Measurements from ENCODE around the gene EPC2.
A peak's percentile ranks its signal among the peaks of the same experiment; 100 is the strongest.

The EPC2 gene, protein sequence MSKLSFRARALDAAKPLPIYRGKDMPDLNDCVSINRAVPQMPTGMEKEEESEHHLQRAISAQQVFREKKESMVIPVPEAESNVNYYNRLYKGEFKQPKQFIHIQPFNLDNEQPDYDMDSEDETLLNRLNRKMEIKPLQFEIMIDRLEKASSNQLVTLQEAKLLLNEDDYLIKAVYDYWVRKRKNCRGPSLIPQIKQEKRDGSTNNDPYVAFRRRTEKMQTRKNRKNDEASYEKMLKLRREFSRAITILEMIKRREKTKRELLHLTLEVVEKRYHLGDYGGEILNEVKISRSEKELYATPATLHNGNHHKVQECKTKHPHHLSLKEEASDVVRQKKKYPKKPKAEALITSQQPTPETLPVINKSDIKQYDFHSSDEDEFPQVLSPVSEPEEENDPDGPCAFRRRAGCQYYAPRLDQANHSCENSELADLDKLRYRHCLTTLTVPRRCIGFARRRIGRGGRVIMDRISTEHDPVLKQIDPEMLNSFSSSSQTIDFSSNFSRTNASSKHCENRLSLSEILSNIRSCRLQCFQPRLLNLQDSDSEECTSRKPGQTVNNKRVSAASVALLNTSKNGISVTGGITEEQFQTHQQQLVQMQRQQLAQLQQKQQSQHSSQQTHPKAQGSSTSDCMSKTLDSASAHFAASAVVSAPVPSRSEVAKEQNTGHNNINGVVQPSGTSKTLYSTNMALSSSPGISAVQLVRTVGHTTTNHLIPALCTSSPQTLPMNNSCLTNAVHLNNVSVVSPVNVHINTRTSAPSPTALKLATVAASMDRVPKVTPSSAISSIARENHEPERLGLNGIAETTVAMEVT

DNA sequence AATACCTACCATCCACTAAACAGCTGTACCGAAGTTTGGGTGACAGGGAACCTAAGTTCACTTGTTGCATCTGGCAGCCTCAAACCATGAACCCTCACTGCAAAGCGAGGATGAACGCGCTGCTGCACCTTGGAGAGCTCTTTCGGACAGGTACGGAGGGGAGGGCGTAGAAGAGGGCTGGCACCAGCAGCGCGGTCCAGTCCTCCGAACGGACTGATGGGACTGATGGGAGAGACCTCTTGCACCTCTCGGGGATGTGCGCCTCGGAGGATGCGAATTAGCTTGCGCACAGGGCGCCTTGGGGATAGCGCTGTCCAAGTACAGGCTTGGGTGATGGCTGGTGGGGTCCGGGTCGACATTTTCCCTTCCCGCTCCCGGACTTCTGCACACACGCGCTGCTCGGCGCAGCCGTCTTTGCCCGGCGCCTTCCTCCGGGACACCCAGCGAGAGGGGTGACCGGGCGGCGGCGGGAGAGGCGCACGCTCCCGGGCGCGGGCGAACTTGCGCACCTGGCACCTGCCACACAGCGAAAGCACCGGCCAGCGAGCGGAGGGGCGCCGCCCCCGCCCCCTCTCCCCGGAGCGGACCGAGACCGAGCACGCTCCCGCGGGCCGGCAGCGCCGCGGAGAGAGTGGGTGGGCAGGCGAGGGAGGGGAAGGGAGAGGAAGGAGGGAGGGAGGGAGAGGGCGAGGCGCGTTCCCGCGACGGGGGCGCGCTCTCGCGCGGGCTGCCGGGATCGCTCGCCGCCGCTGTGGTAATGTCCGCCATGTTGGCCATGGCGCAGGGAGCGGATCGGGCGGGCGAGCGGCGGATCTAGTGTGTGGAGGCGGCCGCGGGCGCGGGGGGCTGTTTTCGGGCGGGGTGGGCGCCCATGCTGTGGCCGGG, at the start of gene EPC2:
EPC2 (plus strand) TSS at position 754 of the 885 bp plus-strand sequence. CDS start 267 bp downstream, outside the sequence.
- peak; percentile 78 to 84 (median 80) for DNase-seq (ENCODE audit: low read depth in 3 of 3)

DNA sequence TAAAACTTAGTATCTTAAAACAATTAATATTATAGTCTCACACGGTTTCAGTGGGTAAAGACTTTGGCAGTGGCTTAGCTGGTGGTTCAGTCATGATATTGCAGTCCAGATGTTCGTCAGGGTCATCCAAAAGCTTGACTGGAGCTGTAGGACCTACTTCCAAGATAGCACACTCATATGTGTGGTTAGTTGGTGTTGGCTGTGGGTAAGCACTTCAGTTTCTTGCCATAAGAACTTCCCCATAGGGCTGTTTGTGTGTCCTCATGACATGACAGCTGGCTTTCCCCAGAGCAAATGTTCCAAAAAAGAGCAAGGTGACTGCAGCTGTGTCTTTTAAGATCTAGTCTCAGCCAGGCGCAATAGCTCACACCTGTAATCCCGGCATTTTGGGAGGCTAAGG, 48.5 kb upstream of the EPC2 start:
- DNase-seq (ENCODE audit: low read depth in 3 of 3): no peak

DNA sequence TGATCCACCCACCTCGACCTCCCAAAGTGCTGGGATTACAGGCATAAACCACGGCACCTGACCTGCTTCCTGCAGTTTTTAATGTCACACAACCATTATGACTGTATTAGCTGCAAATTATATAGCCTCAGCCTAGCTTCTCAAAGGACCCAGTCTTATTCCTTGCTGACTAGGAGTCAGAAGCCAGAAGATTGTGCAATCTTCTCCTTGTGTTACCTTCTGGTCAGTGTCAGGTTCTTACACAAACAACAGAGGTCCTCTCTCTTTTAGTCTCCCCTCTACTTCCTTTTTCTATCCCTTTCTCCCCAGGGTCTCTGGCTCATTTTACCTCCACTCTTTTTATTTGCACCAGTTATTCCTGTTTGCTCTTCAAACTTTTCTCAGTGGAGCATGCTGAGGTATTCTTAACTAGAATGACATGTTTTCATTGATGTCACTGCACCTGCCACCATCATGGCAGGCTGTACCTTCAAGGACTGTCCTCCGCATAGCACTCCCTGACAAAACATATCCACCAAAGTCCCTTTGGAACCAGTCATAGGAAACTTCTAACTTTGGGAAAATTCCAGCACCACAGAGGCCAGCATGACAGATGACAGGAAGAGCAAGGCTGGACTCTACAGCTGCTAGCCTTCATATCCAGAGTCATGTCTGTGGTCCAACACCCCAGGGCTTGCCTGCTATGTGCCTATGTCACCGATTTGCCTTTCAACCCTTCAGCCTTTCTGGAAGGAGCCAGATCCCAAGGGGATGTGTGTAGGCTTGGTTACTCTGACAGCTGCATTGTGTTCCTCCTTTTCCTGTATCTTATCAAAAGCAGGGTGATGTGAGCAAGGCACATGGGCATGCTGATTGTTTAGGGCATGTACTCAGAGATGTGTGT, 45.2 kb upstream of the EPC2 start:
- DNase-seq (ENCODE audit: low read depth in 3 of 3): no peak

DNA sequence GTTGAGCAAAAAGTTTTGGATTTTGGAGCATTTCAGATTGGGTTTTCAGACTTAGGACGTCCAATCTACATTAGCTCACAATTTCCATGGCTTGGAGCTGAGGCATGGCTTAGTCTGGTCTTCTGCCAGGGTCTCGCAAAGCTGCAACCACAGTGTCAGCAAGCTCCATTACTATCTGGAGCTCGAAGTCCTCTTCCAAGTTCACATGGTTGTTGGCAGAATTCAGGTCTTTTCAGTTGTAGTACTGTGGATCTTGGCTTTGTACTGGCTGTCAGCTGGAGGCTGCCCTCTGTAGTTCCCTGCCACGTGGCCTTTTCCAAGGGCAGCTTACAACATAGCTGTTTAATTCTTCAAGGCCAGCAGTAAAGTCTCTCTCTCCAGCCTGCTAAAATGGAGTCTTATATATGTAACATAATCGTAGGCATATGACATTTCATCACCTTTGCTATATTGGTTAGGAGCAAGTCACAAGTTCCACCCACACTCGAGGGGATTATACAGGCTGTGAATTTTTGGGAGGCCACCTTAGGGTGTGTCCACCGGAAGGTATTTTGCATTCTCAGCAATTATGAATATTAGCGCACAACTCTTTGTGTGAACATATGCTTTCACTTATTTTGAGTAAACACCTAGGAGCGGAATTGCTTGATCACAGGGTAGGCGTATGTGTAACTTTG, 41.5 kb upstream of the EPC2 start:
- peak in 2 of 3 donors; percentile 18 to 23 for DNase-seq (ENCODE audit: low read depth in 3 of 3)

DNA sequence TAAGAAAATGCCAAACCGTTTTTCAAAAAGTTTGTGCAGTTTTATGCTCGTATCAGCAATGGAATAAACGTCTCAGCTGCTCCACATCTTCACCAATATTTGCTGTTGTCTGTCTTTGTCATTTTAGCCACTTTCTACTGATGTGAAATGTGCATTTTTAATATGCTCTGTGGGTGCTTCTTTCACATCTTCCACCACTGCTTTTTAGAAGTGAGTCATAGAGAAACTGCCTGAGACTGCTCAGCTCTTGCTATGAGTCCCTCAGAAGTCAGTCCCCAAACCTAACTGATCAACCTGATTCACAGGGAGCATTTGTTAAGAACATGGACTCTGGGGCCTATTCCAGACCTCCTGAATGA, 41.0 kb upstream of the EPC2 start:
- DNase-seq (ENCODE audit: low read depth in 3 of 3): peak in 1 of 3 donors; percentile 11

DNA sequence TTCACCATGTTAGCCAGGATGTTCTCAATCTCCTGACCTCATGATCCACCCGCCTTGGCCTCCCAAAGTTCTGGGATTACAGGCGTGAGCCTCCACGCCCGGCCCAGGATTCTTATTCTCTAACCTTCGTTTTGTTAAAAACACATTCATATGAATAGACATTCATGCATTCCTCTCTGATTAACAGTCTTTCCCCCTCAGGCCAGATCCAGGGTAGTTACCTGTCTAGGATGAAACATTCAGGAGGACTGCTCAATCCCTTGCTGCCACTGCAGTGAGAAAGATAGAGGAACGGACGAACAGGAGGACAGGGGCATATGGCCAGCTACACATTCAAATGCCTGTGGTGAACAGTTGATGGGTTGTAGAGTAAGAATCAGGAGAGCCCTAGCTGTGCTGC, 39.6 kb upstream of the EPC2 start:
- DNase-seq (ENCODE audit: low read depth in 3 of 3): no peak

DNA sequence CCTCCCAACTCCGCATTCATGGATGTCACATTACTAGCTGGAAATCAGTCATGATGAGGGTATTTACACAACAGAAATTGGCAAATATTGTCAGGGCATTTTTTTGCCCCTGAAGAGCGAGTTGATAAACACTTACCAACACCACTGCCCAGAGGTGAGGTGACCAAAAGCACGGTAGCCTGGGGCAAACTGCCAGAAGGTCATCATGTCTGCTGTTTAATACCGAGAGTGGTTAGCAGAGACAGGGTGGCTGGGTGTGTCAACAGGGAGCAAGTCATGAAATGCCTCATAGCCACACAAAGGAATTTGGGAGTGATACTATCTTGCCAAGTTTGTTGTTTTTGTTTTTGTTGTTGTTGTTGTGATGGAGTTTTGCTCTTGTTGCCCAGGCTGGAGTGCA, 37.0 kb upstream of the EPC2 start:
- no peak for DNase-seq (ENCODE audit: low read depth in 3 of 3)

DNA sequence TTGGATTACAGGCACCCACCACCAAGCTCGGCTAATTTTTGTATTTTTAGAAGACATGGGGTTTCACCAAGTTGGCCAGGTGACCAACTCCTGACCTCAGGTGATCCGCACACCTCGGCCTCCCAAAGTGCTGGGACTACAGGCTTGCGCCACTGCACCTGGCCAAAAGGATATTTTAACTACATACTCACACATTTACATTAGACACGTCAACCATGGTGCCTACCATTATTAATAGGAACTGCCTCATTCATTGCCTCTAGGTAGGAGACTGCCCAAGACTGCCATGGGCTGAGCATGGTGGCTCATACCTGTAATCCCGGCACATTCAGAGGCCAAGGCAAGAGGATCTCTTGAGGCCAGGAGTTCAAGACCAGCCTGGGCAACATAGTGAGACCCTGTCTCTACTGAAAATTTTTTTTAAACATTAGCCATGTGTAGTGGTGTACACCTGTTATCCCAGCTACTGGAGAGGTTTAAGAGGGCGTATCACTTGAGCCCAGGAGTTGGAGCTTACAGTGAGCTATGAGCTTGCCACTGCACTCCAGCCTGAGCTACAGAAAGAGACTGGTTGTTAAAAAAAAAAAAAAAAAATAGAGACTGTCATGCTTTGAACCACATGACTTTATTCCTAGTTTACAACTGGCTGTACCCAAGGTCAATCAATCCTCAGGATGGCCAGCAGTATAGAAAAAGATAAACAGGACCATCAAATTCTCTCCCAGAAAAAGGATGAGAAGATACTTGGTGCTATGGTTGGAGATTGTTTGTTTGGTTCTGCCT, 31.1 kb upstream of the EPC2 start:
- no peak for DNase-seq (ENCODE audit: low read depth in 3 of 3)

DNA sequence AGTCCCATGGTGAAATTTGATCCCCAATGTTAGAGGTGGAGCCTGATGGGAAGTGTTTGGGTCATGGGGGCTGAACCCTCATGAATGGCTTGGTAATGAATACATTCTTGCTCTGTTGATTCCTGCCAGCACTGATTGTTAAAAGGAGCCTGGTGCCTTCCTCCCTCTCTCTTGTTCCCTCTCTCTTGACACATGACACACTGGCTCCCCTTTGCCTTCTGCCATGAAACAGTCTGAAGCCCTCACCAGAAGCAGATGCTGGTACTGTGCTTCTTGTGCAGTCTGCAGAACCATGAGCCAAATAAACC, 30.6 kb upstream of the EPC2 start:
- DNase-seq (ENCODE audit: low read depth in 3 of 3): no peak

DNA sequence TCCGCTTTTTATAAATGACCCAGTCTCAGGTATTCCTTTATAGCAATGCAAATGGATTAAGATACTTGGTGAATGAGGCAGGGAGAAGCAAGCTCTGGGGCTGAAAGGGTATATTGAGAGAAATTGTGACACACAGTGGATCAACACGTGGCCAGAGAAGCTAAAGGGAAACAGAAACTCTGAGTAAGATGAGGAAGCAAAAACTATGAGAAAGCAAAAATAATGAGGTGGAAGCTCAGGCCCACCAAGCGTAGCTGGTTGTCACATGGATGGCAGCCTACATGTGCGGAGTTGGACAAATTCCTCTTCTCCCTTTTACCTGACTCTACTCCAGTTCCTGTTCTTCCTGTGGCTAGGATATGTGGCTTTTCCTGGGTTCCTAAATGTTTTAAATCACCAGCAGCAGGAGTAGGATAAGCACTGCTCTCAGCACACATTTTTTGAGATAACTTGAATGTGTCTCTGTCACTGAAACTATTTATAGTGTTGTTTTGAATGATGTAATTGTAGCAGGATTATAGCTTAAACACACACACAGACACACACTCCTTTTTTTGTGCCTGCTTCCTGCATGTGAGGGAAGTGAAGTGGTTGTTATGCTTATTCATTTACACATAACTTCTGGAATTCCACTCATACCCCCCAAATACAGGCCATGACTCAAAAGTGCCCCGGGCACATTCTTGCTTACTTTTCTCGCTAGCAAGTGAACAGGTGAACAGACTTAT, 30.1 kb upstream of the EPC2 start:
- peak in 1 of 3 donors; percentile 9 for DNase-seq (ENCODE audit: low read depth in 3 of 3)

DNA sequence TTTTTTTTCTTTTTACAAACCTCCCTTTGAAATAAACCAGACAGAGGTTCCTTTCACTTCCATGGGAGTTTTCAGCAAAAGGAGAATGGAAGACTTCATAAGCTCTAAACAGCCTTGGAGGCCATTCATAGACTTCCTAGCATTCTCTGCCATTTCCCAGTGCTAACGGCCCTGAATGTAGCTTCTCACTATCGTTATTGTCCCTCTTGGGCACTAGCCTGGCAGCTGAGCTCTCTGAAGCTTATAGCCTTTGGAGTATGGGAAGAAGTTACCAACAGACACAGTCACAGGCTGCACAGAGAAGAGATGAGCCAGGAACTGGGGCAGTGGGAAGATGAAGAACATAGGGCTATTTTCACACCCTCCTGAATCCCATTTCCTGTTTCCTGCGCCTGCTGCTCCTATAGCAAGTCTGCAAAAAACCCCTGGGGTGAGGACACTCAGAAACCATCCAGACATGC, 29.1 kb upstream of the EPC2 start:
- no peak for DNase-seq (ENCODE audit: low read depth in 3 of 3)

DNA sequence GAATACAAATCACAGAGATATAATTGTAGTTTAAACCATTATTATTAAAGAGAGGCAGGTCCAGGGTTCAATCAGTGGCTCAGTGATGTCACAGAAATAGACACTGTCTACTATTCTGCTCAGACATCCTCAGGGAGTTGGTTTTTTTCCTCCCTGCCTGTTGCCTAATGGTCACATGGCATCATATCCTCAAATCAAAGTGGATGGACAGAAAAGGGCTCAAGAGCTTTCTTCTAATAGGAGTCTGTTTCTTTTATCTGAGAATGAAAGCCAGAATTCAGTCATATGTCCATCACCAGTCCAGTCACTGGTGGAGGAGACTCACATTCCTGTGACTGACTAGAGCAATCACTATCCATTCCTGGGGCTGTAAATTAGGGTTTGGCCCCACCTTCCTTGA, 27.9 kb upstream of the EPC2 start:
- no peak for DNase-seq (ENCODE audit: low read depth in 3 of 3)

DNA sequence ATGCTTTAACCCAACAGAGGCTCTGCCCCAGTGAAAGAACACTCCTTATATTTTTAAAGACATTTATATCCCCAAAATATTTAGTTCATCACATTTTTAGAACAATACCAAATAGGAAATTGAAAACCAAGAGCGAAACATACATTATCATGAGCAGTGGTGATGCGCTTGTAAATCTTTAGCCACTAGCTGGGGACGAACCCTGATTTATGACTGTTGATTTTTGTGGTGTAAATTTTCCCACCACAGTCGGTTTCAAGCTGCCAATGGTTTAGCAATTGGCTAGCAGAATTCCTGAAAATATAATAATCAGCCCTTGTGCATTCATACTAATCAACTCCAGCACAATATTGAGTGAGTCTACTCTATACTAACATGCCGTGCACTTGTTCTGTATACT, 27.3 kb upstream of the EPC2 start:
- no peak for DNase-seq (ENCODE audit: low read depth in 3 of 3)

DNA sequence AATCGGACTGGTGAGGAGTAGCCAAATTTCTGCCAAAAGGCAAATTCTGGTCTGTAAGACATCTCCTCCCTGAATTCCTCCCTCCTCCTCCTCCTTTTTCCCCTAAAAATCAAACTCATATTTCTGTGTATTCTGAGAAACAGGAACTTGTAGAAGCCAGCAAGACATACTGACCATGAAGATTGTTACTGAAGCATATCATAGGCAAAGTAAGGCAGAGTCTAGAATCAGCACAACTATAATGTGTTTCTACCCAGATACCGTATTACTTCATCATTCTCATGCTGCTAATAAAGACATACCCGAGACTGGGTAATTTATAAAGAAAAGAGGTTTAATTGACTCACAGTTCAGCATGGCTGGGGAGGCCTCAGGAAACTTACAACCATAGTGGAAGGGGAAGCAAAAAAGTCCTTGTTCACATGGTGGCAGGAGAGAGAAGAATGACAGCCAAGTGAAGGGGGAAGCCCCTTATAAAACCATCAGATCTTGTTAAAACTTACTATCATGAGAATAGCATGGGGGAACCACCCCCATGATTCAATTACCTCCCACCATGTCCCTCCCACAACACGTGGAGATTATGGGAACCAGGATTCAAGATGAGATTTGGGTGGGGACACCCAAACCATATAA, 24.9 kb upstream of the EPC2 start:
- no peak for DNase-seq (ENCODE audit: low read depth in 3 of 3)

DNA sequence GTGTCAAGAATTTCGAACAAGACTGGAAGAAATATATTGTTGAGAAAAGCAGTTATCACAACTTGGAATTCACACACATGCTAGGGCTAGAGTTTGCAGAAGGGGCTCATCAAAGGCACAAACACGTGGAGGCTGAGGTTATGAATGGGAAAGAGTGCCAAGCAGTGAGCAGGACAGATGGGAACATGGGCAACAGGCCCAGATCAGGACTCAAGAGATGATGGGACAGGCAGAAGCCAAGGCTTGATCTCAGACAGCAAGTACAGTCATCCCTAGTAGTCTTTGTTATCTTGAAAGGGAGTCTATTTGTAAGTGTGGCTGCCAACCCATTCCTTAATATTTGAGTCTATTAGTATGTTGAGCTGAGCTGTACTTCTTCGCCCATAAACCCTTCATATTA, 22.2 kb upstream of the EPC2 start:
- no peak for DNase-seq (ENCODE audit: low read depth in 3 of 3)

DNA sequence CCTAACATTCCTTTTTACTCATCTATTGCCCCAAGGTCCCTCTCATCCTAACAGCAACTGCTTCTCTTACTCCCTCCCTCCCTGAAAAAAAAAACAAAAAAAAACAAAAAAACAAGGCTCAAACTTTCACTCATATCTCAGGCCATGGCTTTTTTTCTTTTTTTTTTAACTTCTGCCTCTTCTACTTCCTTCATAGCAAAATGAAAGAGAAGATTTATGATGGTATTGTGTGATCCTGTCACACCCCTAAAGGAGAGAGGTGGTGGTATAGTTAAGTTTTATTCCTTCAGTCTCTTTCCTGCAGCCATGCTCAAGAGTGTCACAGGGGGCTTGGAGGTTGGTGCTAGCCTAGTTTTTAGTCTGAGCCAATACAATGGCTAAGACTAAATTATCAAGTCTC, 21.5 kb upstream of the EPC2 start:
- no peak for DNase-seq (ENCODE audit: low read depth in 3 of 3)

DNA sequence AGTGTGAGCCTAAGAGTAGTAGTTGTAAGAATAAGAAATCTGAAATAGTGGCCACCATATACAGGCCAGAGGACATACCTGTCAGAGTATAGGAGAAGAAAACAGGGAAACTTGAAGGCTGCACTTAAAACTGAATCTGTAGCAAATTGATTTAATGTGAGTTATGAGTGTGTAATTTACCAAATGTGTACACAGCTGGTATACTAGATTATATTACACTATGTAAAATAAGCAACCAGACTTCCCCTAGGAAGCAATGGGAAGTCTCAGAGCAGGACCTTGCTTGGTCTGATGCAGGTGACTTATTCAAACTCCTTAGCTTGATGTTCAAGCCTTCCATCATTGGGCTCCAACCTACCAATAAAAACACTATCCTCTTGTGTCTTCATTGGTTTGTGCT, 17.3 kb upstream of the EPC2 start:
- DNase-seq (ENCODE audit: low read depth in 3 of 3): no peak

DNA sequence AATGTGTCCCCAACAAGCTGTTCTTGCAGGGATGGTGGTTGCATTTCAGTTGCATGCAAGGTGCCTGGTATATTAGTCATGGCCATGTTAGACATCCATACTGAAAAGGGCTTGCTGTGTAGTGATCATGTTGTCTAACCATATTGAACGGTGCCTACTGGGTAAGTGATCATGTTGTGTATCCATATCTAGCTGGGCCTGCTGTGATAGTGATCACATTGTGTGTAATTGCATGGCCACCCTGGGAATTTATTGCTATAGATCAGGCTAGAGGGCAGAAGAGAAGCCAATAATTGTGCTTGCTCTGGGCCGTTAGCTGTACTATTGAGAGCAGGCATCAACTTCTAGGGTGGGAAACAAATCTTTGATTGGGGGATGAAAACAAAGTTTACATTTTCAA, 9.8 kb upstream of the EPC2 start:
- no peak for DNase-seq (ENCODE audit: low read depth in 3 of 3)

DNA sequence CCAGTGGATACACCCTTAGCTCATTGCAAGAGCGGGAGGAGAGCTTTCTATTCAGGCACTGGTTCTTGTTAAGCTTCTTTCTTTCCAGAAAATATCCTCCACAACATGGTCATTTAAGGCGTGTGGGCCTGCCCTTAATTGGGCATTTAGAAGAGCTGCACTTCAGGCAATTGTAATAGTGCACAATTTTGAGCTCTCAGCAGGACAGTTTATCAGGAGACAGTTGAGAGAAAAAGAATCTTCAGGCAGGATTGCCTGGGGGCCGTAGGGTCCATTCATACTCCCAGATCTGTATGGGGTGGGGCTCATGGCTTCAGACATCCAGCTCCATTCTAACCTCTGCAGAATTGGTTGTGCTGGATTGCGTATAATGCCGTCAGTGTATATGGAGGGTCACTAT, 6.0 kb upstream of the EPC2 start:
- DNase-seq (ENCODE audit: low read depth in 3 of 3): no peak
